AG04449 (cell line): ENCODE results near the gene SLC7A9.
"Not testable (repeated sequence)": the region's sequence is repeated elsewhere in the genome, so short reads cannot be mapped to it uniquely, and the experiment has no call there.

Source experiments
- CTCF ChIA-PET: fragments of 350-600 bp; formaldehyde crosslinking; extraction: SDS; loops from one replicate; lab custom pipeline; 2021; ENCODE audit warnings: antibody characterized with exemption; lab: Yijun Ruan, JAX
- POLR2A ChIA-PET: fragments of 400-600, 350-600 bp; formaldehyde crosslinking; extraction: SDS; loops from one replicate; lab custom pipeline; 2020; ENCODE audit warnings: antibody characterized with exemption, inconsistent platforms; lab: Yijun Ruan, JAX
- DNase-seq: peaks from one replicate; pipeline ENCODE4 v3.0.0-alpha.2; 2010; ENCODE audit warnings: low read depth, low spot score
- H3K4me3 ChIP-seq: 2 replicates; pipeline ENCODE4 v1.5.1; 2011; ENCODE audit warnings: low read depth, mild to moderate bottlenecking, control low read depth, low read length
- TF ChIP-seq, protein P1 (sequence below): IDR thresholded peaks from one replicate; pipeline ENCODE4 v1.5.1; 2011; ENCODE audit warnings: mild to moderate bottlenecking, moderate library complexity, low read length, control low read depth, inconsistent platforms; ENCODE audit not compliant: insufficient read depth; ENCODE audit errors: missing control alignments

Gene SLC7A9

DNA sequence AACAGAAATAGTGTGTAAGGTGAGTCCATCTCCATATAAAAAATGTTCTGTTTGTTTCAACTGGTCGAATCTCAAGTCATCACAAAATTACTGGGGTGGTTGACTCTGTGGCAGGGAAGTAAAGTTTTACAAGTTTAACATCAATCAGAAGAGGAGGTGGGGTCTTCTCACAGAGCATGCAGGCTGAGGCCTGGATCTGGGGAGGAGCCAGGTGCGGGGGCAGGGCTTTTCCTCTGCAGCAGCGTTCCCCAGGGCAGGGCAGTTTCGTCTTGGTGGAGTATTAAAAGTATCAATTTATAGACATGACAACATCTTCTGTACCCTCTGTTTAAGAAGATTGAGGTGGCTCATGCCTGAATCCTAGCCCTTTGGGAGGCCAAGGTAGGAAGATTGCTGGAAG is 68.8 kb downstream of the SLC7A9 start:
- TF ChIP-seq, protein P1, sequence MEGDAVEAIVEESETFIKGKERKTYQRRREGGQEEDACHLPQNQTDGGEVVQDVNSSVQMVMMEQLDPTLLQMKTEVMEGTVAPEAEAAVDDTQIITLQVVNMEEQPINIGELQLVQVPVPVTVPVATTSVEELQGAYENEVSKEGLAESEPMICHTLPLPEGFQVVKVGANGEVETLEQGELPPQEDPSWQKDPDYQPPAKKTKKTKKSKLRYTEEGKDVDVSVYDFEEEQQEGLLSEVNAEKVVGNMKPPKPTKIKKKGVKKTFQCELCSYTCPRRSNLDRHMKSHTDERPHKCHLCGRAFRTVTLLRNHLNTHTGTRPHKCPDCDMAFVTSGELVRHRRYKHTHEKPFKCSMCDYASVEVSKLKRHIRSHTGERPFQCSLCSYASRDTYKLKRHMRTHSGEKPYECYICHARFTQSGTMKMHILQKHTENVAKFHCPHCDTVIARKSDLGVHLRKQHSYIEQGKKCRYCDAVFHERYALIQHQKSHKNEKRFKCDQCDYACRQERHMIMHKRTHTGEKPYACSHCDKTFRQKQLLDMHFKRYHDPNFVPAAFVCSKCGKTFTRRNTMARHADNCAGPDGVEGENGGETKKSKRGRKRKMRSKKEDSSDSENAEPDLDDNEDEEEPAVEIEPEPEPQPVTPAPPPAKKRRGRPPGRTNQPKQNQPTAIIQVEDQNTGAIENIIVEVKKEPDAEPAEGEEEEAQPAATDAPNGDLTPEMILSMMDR = no peak
- H3K4me3 ChIP-seq = no peak overlapping the region
- ChIA-PET CTCF (no interaction called here), POLR2A (no interaction called here)
- DNase-seq = no peak

DNA sequence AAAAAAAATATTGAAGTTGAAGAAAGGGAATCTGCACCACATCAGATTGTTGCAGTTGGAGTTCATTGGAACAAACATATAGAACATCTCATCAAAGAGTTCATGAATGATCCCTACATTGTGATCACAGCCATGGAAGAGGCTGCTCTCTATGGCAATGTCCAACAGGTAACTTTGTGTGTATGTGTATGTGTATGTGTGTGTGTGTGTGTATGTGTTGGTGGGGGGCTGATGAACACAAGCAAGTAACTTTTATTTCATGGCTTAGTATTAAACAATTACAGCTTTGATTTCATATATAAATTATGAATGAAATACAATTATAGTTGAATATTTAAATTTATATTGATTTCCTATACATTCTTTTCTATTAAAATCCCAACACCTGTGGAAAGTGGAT is 69.4 kb downstream of the SLC7A9 start:
- TF ChIP-seq, protein P1 = no peak
- CTCF ChIA-PET = no interaction called here
- POLR2A ChIA-PET = no interaction called here

DNA sequence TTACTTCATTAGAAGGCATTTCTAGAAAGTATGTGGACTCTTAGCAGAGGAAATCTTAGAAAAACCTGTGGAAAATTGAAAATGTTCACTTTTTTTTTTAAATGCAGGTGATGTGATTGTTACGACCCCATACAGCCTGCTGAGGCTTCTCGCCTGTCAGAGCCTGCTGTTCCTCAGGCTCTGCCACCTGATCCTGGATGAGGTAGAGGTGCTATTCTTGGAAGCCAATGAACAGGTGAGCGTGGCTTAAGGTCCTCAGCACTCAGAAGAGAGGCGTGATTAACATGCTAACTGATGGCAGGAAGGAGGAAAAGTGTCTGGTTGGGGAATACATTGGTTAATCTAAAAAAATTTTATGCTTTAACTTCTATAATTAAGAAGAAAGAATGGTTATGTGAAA is 71.4 kb downstream of the SLC7A9 start:
- TF ChIP-seq, protein P1 = no peak
- ChIA-PET POLR2A (no interaction called here), CTCF (no interaction called here)
- H3K4me3 ChIP-seq = no peak overlapping the region
- no peak for DNase-seq

More for the DNA sequence above, 69.4 kb downstream of the SLC7A9 start:
- H3K4me3 ChIP-seq = no peak overlapping the region
- DNase-seq = no peak

DNA sequence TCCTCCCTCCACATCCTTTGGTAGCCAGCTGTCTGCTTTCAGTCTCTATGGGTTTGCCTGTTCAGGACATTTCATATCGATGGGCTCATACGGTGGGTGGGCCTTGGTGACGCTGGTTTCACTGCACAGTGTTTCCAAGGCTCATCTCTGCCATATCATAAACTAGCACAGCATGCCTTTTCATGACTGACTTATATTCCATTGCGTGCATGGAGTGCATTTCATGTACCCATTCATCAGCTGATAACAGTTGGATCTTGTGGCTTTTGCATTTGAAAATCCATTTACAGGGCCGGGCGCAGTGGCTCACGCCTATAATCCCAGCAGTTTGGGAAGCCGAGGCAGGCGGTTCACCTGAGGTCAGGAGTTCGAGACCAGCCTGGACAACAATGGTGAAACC is 80.1 kb downstream of the SLC7A9 start:
- ChIA-PET CTCF (interaction anchor here (1.1 kb wide), 1 partner anchor 187 kb away, joined by 3 read pairs; no protein-coding TSS in a partner anchor), POLR2A (no interaction called here)
- TF ChIP-seq, protein P1 = no peak
- DNase-seq = no peak
- no peak overlapping the region for H3K4me3 ChIP-seq

DNA sequence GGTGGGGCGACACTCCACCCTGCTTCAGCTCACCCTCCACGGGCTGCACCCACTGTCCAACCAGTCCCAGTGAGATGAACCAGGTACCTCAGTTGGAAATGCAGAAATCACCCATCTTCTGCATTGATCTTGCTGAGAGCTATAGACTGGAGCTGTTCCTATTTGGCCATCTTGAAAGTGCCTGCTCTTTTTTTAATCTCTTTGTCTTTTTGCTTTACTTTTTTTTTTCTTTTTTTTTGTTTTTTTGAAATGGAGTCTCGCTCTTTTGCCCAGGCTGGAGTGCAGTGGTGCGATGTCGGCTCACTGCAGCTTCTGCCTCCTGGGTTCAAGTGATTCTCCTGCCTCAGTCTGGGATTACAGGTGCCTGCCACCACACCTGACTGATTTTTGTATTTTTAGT is 81.7 kb downstream of the SLC7A9 start:
- DNase-seq, POLR2A ChIA-PET, H3K4me3 ChIP-seq, CTCF ChIA-PET: not testable (repeated sequence)

DNA sequence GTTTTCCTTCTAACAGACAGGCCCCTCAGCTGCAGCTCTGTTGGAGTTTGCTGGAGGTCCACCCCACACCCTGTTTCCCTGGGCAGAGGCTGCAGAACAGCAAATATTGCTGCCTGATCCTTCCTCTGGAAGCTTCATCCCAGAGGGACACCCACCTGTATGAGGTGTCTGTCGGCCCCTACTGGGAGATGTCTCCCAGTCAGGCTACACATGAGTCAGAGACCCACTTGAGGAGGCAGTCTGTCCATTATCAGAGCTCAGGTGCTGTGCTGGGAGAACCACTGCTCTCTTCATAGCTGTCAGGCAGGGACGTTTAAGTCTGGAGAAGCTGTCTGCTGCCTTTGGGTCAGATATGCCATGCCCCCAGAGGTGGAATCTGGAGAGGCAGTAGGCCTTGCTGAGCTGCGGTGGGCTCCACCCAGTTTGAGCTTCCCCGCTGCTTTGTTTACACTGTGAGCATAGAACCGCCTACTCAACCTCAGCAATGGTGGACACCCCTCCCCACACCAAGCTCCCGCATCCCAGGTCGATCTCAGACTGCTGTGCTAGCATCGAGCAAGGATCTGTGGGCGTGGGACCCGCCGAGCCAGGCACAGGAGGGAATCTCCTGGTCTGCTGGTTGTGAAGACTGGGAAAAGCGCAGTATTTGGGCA is 82.3 kb downstream of the SLC7A9 start:
- DNase-seq, CTCF ChIA-PET, H3K4me3 ChIP-seq, POLR2A ChIA-PET: not testable (repeated sequence)

DNA sequence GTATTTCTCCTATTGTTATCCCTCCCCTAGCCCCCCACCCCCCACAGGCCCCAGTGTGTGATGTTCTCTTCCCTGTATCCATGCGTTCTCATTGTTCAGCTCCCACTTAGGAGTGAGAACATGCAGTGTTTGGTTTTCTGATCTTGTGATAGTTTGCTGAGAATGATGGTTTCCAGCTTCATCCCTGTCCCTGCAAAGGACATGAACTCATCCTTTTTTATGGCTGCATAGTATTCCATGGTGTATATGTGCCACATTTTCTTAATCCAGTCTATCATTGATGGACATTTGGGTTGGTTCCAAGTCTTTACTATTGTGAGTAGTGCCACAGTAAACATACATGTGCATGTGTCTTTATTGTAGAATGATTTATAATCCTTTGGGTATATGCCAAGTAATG is 87.5 kb downstream of the SLC7A9 start:
- POLR2A ChIA-PET, CTCF ChIA-PET, H3K4me3 ChIP-seq, DNase-seq: not testable (repeated sequence)

DNA sequence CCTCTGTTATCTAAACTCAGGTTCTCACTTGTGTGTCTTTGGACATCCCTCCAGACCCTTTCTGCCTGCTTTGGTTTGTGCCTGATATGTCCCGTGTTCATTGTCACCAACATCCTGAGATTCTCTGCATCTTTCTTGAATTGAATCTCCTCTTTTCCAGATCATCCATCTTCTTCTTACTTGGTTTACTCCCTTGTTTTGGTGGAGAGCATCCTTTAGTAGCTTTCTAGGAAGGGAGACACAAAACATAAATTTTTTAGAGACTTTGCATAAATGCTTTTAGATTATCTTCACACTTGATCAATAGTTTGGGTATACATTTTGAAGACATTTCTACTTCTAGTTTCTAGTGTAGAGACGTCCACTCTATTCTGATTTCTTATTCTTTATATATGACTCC is 88.3 kb downstream of the SLC7A9 start:
- H3K4me3 ChIP-seq = no peak overlapping the region
- no peak for DNase-seq
- ChIA-PET CTCF (no interaction called here), POLR2A (interaction anchor here (0.7 kb wide), 1 partner anchor 85 kb away, joined by 3 read pairs; no protein-coding TSS in a partner anchor)
- TF ChIP-seq, protein P1 = no peak
